GM21717 (cell line): ENCODE data around the gene COL5A1.

ENCODE experiments used
- ATAC-seq: cut with Tn5 transposase; IDR thresholded peaks from one replicate; pipeline ENCODE4 v1.9.1; 2021; ENCODE audit warnings: mild to moderate bottlenecking, moderate library complexity; ENCODE audit not compliant: unreplicated experiment

COL5A1 gene

DNA sequence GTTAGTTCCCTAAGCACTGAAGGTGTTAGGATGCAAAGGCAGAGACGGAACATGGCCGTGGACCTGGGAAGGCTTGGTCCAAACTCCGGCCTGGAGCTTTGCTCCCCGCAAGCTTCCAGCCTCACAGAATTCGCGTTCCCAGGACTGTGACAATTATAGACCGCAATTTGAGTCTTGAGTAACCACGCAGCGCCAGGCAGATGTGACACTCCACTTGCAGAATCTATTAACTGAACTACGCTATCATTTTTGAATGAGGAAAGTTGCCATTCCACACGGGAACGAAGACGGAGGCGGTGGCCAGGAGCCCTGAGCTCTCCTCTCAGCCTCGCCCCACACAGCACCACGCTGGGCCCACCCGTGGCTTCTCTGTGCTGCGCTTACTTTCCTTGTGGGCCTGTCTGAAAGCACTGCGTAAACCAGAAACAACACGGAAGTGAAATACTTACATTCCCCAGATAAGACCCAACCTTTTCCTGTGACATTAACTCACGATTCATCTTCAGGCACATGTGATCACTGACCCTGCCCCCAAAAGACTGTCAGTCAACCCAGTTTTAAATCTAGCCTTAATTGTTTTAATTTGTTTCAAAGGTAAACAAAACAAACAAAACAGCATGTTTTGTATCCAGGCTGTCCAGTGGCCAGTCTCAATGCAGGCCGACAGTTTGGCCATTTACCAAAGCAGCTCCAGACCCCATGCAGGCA, 16.1 kb upstream of the COL5A1 start:
- ATAC-seq, result no peak

DNA sequence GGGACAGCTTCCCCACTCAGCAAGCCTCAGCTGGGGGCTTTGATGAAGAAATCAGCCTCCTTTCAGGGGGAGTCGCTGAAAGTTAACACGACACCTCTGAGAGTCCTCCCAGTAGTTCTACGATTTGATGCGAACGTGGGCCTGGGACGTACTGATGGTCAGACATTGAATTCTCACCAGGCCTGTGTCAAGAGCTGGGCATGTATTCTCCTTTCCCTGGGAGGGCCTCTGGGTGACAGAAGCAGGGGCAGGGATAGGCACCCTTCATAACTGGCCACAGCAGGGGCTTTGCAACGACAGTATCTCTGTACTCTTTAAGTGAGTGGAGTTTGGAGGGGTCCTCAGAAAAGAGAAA, 15.6 kb upstream of the COL5A1 start:
- no peak for ATAC-seq

DNA sequence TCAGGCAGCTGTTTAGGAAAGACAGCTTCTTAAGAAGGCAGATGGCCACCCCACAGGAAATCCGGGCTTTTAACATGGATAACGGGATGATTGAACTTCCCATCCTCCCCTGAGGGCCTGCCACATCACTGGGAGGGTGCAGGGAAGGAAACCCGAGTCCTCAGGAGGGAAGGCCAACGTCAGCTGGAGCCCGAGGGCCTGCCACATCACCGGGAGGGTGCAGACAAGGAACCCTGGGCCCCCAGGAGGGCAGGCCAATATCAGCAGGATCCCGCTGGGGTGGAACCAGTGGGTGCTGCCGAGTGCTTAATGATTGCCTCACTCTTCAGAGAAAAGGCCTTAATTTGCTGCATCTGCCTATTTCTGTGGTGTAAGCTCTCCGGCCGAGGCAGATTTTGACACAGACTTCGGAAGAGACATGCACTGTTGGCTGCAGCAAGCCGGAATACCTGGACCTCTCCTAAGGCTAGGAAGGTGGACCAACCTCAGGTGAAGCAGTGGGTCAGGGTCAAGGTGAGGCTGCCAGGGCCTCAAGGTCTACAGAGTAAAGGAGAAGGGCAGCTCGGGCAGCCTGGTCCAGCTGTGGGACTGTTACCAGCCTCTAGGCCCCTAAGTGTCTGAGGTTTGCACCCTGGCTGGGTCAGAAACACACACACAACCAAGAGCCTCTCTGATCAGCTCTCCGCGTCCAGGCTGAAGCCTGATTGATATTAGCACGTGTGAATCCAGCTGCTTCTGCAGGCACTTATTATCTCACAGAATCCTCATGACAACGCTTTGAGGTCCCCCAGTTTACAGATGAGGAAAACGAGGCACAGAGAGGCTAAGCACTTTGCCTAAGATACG, 14.8 kb upstream of the COL5A1 start:
- no peak for ATAC-seq

GRCh38 chr9:134627417-134628353, 13.9 kb upstream of the COL5A1 start:
- no peak for ATAC-seq

- ATAC-seq, result no peak
Observed at GRCh38 chr9:134628354-134628736, 13.3 kb upstream of the COL5A1 start.

DNA sequence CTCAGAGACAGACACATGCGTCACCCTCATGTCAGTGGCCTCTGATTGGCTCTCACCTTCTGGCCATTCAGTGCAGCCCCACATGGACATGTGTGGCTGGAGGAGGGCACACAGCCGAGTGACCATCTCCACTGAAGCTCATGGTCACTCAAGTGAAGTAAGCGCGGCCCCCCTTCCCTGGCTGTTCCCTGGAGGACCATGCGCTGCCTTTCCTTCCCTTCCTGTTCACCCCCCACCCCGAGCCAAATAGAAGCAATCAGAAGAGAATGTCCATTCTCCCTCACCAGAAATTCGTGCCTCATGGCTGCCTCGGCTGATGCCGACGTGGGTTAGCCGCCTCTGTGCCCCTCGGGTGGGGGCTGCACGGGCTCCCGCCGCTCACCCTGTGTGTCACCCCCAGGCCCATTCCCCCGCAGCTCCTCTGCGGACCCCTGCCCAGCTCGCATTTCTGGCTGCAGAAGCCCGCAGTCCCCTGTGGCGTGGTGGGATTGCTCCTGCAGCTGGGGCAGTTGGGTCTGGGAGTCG, 12.5 kb upstream of the COL5A1 start:
- ATAC-seq, result no peak

DNA sequence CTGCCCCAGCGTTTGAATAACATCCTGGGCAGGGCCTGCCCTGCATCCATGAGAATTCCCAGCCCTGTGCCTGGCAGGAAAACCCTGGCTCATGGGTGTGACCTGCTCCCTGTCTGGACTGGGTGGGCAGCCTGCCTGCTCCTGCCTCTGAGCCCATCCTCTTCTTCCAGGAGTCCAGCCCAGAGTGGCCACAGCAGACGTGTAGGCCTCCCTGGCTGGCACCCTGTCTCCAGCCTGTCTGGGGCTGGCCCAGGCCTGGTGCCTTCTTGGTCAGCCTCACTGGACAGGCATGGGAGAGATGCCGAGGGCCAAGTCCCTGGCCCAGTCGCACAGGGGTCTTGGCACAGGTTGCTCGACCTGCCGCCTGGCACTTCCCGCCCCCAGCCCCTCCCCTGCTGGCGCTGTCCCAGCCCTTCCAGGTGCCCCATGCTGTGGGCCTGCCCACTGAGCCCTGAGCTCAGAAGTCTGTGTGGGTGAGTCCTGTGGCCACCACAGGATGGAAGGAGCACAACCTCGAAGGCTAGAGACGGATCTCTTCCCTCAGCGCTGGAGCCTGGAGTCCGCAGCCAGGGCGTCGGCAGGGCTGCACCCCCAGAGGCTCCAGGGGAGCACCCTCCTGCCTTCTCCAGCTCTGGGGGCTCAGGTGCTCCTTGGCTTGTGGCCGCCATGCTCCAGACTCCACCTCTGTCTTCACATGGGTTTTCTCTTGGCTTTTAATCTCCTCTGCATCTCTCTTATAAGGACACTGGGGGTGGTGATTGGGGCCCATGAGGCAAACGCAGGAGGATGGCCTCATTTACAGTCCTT, 11.8 kb upstream of the COL5A1 start:
- ATAC-seq, result no peak

GRCh38 chr9:134630393-134630790, 11.2 kb upstream of the COL5A1 start:
- ATAC-seq, result no peak

DNA sequence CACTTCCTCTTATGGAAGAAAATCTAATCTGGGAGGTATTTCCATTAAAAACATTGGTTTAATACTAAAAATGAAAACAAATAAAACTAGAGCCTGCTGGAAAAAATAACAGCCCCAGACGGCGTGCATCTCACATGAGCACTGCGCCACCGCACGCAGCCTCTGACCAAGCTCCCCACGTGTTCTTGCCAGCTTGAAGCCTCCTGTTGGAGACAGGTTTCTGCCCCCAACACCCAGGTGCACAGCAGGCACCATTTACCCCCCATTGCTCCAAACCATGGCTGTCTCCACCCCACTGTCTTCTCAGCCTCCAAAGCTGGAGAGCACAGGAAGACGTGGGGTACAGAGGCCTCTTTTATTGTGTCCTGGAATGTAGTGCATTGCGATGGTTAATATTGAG, 10.7 kb upstream of the COL5A1 start:
- no peak for ATAC-seq

GRCh38 chr9:134631881-134632280, 9.7 kb upstream of the COL5A1 start:
- ATAC-seq, result no peak

GRCh38 chr9:134632329-134632728, 9.3 kb upstream of the COL5A1 start:
- ATAC-seq, result no peak

DNA sequence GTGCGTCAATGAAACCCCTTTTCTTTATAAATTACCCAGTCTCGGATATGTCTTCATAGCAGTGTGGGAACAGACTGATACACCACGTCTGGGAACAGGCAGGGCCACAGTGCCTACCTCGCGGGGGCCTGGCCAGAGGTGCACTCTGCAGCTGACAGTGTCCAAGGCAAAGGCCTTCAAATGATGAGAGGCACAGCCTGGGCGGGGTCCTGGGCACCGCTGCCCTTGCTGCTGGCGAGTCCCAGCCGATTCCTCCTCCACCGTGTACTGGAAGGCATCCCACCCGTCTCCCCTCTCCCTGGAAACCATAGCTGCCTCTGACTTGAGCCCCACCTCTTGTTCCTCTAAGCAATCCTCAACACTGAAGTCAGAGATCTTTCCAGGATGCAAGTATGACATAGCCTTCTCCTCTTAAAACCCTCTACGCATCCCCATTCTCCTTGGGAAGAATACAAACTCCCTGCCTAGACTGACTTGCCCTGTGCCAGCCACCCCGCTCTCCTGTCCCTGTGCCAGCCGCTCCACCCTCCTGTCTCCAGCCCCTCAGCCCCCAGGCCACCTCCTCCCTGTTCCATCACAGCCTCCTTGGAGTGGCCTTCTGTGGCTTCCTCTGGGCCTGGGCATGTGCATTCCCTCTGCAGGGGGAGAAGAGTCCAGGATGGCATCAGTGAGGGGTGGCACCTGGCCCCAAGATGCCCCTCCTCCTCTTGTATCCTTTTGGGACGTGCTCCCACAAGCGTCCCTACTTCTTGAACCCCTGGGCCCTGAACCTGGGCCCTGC, 8.1 kb upstream of the COL5A1 start:
- no peak for ATAC-seq

DNA sequence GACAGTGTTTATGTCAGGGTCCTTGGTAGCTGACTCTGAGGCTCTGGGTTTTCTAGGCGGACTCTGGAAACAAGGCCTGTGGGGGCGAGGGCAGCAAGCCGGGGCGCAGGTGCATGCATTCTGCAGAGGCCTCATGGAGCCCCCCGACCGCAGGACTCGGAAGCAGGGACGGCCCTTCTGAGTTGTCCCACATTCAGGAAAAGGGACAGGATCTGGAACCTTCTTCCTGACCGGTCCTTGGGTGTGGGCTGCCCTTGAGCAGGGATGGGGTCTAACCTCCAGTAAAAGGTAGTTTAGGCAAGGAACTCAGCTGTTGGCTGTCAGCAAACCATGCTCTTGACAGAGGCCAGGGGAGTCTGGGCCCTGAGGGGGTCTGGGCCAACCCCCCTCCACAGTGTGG, 7.4 kb upstream of the COL5A1 start:
- ATAC-seq, result no peak

DNA sequence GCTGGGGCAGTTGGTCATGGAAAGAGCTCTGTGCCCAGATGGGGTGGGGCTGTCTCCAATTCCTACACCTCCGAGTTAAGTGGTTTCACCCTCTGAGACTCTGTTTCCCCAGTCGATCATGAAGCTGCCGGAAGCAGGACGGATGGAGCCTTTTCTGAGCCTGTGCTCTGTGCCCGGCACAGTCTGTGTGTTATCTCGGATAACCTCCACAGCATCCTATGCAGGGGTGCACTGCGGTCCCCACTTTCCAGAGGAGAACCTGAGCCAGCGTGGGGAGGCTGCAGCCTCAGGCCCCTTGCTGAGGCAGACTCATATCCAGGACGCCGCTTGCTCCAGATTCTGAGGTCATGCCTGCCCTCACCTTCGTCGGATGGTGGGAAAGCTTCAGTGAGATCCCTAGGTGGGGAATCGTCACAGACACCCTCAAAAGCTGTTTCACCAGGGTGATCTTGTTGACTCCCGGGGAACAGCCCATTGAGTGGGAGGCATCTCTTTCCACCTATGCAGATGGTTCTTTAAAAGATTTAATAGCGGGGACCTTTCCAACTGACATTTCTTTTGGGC, 6.9 kb upstream of the COL5A1 start:
- ATAC-seq, result no peak

DNA sequence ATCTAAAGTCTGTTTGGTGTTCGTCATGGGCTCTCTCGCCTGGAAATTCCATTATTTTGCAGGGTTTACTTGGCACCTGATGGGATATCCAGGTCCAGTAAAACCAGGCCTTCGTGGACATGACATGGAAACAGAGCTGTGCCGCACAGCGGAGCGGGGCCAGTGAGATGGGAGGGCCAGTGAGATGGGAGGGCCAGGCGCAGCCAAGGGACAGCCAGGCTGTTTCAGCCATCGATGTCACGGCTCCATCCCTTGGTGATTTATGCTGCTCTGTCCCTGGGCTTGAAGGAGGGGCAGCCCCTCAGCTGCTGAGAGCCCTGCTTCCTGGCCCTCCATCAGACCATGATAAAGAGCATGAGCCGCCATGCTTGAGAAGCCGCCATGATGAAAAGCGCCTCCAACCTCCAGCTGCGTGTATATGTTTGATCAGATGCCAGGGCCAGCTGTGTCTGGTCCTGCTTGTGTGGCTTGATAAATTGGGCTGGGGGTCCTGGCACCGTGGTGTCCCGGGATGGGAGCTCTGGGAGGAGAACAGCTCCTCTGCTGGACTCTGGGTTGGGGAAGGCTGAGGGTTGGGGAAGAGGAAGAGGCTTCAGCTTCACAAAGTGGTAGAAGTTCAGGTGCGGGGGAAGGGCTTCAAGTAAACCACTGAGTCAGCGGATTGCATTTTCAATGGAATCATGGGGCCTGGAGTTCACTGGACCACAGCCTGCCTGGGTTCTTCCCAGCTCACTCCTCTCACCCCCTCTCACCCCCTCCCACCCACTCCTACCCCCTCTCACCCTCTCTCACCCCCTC, 6.1 kb upstream of the COL5A1 start:
- no peak for ATAC-seq

DNA sequence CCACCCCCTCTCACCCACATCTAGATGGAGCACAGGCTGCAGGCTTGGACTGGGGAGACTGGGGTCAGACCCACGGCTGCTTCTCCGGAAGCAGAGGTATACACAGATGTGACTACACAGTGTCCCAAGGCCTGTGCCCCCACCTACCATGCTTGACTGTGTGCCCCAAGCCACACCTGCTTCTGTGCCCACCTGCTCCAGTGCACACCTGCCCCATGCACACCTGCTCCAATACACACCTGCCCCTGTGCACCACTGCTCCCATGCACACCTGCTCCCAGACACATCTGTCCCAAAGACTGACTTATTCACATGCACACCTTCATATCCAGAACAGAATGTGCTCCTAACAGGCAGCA, 5.5 kb upstream of the COL5A1 start:
- ATAC-seq, result no peak

DNA sequence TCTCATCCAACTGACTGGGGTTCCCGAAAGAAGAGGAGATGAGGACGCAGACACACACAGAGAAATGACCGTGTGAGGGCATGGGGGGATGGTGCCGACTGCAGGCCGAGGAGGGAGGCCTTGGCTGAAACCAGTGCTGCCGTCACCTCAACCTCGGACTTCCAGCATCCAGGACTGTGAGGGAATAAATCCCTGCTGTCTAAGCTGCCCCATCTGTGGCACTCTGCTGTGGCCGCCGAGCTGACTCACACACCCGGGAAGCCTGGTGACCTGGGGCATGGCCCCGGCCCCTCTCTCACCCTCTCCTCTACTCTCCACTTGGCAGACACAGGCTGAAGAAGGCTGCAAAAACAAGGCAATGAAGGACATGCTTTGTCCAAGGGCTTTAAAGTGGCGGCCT, 4.4 kb upstream of the COL5A1 start:
- ATAC-seq, result no peak

- no peak for ATAC-seq
Observed at GRCh38 chr9:134637696-134638501, 3.7 kb upstream of the COL5A1 start.
